Activated naive CD4-positive, alpha-beta T cell treated with anti-CD3 and anti-CD28 coated beads, Interleukin-2, amount 50 U/mL, for 16 hours (primary cell): ENCODE measurements around the gene RTF2.

Source experiments
- DNase-seq: peaks from one replicate; pipeline ENCODE4 v3.0.0-alpha.2; 2020

RTF2 gene, protein sequence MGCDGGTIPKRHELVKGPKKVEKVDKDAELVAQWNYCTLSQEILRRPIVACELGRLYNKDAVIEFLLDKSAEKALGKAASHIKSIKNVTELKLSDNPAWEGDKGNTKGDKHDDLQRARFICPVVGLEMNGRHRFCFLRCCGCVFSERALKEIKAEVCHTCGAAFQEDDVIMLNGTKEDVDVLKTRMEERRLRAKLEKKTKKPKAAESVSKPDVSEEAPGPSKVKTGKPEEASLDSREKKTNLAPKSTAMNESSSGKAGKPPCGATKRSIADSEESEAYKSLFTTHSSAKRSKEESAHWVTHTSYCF

DNA sequence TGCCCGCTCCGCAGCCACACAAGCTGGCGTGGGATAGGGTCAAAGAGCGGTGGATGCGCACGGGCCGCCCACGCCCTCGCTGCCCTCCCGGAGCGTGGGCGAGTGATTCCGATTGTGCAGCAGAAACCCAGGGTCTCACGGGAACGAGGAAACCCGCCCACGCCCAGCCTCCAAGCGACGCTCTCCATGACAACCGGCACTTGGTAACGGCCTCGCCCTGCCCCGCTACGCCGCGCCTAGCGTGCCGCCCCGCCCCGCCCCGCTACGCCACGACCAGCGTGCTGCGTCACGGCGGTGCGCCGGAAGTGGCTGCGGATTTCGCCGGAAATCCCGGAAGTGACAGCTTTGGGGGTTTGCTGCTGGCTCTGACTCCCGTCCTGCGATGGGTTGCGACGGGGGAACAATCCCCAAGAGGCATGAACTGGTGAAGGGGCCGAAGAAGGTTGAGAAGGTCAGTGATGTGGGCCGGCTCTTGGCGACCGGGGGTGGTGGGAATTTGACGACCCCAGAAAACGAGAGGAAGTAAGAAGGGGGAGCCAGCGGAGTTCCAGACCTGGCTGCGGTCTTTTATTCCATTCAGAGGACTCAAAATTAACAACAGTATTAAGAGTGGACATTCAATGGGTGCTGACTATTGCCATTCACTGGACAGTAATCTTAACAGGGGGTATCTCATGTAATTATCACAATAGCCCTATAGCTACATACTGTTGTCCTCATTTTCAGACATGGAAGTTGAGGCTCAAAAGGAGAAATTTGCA lies at the start of gene RTF2:
RTF2 (plus strand) TSS at position 312 of the 761 bp plus-strand sequence; CDS start at position 383, 71 bp downstream.
- DNase-seq: peak; percentile 96

DNA sequence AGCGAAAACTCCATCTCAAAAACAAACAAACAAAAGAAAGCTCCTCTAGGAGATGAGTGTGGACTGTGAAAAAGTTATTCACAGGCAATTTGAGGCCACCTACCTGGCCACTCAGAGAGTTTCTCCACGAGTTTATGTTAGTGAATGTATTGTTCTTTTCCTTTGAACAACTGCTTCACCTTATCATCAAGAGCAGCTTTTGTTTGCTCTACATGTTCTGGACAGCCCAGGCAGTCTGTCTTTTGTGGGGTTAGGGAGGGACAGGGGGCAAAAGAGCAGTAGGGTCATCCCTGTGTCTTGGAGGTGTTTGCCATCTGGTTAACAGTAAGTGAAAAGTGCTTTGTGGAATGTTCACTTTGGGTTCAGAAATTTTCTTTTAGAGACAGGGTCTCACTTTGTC lies 48.4 kb upstream of the RTF2 start:
- no peak for DNase-seq

DNA sequence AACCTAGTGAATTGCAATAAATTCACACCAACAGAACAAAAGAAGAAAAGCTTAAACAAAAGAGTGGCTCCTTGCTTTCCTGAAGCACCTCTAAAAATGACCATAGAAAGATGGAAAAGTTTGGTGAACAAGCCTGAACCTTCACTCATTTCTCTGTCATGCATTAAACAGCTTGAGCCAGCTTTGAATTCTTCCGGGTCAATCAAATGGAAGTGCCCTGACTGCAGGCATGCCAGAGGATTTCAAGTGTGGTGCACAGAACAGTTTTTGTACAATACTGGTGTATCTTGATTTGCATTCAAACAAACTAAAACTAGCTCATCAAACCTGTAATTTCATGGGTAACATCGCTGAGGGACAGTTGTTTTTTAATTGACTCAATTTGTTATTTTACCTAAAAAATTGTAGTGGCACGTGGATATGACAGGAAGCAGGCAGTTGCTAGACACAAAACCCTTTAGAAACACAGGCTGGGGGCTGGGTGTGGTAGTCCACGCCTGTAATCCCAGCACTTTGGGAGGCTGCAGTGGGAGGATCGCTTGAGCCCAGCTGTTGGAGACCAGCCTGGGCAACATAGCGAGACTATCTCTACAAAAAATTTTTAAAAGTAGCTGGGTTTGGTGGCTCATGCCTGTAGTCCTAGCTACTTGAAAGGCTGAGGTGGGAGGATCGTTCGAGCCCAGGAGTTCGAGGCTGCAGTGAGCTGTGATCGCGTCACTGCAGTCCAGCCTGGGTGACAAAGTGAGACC lies 47.3 kb upstream of the RTF2 start:
- no peak for DNase-seq

DNA sequence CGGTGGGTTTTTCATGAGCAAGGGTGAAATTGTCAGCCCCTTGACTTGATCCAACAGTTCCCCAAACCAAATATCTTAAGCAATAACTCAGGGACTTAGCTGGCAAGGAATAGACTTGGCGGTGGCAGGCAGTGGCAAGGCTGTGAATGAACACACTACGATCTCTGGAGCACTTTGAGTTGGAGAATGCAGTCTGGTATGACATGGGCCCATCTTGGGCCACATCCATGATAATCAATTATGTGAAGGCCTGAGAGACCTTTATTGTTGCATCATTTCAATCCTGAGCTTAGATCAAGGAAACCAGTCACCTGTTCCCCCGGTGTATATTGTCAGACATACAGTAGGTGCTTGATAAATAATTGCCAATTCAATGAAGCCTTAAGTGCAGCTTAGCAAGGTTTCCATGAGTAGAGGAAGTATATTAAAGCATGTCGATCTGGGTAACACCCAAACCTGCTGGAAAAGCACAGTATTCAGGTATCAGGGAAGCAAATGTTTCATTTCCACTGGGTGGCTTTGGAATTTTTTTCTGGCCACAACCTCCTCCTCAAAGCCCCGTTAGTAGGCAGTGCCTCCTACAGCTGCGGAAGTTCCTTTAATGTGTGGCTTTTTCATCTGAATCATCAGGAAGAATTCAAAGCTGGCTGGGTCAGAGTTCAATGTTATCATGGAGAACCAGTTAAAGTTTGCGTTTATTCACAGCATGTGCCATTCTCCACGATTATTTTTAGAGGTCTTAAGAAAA lies 46.2 kb upstream of the RTF2 start:
- DNase-seq: no peak

DNA sequence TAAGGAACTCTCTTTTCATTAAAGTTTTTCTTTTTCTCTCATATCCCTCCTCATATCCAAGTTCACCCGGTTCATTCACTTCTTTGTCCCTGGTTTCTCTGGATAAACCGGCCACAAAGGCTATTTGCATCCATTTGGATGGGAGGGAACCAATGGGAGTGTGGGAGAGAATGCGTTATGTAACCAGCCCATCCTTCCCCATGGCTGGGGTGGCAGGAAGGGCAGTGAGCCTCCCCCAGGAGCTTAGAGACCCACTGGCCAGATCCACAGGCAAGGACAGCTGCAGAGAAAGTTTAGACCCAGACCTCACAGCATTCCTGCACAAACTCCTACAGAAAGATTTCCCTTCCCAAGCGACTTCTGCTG lies 45.6 kb upstream of the RTF2 start:
- no peak for DNase-seq

DNA sequence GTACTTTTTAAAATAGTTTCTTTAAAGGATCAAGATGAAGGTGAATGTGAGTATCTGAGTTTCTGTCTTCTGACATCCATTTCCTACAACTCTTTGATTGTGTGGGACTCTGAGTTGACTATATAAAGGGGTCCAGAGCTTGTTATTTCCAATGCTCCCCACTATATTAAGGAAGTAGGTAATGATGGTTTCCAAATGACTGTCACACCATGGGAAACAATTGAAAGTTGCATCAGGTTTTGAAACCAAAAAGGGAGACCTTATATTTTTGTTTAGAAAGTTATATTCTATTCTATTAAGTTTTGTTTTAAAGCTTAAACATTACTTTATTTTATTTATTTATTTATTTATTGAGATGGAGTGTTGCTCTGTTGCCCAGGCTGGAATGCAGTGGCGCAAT lies 45.2 kb upstream of the RTF2 start:
- no peak for DNase-seq

DNA sequence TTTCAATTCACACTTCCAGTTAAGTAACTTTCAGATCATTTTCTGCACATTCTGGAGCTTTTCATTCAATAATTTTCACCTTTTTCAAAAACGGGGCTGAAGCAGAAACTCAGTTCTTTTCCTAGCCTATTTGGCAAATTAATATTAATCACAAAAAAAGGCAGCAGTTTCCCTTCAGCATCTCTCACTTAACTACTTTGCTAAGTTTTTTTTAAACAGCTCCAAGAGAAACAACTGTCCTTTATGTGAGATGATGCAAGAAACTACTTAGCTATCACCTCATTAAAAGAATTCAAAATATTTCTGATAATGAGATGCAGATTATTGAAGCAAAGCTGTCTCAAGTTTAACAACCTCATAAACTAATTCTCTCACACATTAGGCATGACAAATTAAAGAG lies 44.5 kb upstream of the RTF2 start:
- no peak for DNase-seq

DNA sequence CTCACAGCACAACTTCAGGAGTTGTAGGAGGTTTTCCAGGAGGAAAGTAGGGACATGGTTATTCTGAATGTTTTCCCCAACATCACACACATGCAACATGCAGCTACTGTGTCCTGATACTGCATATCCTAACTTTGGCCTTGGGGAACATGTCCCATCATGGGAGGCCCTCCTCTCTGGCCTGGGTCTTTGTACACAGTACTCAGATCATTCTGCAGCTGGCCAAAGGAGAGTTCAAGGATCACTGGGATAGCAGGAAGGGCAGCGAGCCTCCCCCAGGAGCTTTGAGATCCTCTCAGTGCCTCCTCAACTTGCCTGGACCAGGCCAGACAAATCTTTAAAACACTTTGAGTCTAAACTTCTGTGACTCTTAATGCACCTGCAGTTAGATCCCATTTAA lies 43.5 kb upstream of the RTF2 start:
- DNase-seq: no peak

DNA sequence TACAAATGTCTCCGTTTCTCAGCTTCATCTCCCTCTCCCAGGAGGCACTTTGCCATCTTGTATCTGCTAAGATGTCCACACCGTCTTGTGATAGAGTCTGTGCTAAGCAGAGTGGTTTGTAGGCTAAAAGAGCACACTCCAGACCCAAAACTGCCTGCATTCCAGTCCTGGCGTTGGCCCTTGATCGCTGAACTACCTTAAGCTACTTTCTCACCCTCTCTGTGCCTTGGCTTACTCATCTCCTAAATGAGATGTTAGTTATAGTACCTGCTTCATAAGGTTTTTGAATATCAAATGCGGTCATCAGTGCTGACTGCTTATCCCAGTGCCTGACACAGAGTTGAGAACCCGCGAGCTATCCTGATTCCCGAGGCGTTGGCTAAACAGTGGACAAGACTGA lies 42.4 kb upstream of the RTF2 start:
- DNase-seq: no peak

DNA sequence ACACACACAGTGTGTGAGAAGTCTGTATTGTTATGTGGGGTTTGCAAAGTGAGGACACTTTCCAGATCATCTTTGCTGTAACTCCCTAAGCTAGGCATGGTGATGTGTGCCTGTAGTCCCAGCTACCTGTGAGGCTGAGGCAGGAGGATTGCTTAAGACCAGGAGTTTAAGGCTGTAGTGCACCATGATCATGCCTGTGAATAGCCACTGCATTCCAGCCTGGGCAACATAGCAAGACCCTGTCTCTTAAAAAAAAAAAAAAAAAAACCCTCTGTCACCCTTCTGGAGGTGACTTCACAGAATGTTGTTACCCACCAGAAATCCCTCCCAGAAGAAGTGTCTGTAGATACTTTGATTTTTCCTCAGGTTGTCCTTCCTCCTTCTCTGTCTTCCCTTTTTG lies 41.5 kb upstream of the RTF2 start:
- DNase-seq: no peak

DNA sequence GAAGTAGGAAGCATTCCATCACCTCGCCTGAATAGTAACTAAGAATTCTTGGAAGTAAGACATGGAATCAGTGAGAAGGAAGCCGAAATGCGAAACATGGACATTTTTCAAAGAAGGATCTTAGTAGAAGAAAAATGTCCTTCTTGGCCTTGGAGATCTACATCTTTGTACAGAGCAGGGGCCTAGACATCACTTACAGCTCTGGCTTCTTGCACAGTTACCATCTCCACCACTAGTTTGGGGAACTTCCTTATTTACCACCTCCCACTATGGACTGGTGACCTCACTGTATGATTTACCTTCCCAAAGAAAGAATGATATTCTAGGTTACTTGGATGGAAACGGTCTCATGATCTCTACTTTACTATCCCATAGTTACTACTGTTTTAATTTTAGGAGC lies 40.6 kb upstream of the RTF2 start:
- no peak for DNase-seq

DNA sequence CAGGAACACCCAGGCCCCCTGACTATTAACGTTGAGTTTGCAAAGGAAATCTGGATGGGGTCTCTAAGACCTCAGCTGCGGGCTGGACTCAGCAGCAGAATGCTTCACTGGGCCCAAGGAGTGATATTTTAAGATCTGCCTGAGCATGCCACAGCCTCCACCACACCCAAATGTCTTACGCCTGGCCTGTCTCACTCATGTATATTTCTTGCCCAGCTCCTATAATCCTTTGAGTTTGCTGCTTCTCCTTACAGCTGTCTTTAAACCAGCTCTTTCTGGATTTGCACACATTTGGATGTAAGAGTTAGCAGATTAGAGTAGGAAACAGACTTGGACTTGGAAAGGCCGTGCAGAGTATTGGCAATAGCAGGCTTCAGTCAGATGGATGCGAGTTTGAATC lies 40.0 kb upstream of the RTF2 start:
- DNase-seq: no peak

DNA sequence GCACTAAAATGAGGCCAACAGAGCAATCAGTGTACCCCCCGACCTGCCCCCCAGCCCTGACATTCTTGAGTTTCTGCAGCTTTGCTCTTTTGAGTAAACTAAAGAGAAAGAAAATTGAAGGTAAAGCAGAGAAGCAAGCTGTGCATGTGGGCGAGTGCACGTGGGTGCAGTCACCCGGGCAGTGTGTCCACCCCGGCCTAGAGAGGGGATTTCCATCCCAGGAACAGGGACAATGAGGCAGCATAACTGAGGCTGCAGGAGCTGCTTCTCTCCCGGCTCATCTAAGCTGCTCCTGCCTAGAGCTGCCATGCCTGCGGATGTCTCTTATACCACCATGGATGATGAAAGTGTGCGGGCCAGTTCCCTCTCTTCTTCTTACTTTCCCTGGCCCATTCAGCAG lies 39.5 kb upstream of the RTF2 start:
- no peak for DNase-seq

DNA sequence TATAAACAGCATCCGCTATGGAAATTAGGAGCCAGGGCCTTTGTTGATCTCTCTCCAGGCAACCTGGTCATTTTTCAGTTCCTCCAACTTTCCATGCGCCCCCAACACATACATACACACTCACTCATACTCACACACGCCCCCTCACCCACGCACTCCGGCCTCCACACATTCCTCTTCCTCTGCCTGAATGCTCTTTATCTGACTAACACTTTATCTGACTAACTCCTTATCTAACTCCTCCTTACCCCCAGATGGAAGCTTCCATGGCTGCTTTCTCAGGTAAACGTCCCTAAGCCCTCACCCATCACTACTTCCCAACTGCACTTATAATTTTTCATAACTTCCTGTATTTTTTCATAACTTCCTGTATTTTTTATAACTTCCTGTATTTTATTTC lies 38.9 kb upstream of the RTF2 start:
- peak; percentile 59 for DNase-seq

DNA sequence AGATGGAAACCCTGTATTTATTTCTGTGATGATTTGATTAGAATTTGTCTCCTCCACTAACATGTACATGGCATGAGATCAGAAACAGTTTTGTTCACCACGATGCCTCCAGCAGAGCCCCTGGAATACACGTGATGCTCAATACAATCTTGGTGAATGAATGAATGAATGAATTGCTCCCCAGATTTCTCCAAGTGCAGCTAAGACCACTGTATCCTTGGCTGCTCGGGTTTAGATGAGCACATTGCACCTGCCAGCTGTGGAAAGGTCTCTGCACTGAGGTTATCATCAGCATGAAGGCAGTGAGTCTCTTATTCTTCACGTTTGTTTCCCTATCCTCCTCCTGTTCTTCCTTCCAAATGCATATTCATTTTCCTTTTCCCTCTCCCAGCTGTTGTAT lies 38.5 kb upstream of the RTF2 start:
- DNase-seq: no peak

DNA sequence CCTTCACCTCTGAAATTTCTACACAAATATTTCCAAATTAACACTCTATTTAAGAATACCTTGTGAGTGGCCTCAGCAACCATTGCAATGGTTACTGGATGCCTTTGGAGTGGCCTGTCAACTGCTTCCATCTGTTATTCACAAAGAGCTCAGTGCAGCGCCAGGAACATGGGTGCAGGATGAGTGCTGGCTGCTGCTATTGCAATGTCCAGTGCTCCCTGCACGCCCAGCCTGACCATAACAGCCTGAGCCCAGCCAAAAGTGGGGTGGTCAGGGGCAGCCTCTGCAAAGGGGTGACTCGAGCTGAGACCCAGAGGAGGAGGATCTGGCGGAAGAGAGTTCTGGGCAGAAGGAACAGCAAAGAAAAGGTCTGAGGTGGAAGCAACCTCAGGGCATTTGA lies 38.0 kb upstream of the RTF2 start:
- no peak for DNase-seq

DNA sequence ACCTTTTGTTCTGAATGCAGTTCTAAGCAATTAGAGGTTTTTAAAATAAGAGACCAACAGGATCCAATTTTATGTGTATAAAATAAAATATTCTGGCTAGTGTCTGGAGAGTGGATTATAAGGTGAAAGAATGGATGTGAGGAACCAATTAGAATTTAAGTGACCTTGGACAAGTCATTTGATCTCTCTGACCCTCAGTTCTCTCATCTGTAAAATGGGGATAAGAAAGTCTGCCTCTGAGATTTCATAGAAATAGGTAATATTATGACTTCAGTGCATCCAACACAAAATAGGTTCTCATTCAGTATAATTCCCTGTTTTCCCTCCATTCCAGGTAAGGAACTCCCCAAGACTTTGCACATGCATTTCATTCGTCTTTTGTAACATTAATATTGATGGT lies 37.5 kb upstream of the RTF2 start:
- no peak for DNase-seq

DNA sequence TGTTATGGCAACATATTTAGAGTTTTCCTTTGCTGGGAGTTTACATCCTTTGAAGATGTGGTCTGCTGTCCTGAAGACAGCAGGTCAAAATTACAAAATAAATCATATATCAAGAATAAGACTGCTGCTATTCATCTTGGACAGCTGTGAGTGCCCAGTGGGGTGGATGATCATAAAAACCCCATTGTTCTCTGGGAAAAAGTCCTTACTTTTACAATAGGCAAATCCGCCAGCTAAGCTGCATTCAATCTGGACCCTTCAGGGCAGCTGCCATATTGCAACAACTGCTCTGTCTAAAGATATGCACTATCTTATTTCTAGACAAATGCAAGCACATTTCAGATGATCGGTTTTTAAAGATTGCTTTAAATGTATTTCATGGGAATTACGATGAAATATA lies 37.0 kb upstream of the RTF2 start:
- DNase-seq: no peak

DNA sequence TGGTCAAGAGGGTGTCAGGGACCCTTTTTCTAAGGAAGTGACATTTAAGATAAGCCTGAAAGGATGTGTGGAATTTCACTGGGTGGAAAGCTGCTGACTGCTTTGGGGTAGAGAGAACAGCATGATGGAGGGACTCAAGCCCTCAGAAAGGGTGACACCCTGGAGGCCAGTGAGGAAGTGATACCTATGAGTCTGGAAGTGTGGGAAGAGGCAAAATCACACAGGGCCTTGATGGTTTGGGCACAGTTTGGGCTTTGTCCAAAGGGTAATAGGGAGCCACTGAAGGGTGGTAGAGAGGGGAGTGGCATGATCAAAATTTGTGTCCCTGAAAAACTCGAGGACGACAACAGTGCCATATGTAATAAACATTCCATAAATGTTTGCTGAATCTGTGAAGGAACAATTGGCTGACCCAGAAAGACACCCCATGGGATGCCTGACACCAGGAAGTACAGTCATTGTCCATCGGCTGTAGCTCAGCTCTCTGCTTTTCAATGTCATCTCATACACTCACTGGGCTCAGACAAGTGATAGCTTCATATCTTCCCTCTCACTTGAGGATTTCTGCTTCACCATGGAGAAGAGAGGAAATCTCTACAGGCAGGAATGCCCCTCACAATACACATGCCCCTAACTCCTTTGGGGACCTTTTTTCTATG lies 35.1 kb upstream of the RTF2 start:
- no peak for DNase-seq

DNA sequence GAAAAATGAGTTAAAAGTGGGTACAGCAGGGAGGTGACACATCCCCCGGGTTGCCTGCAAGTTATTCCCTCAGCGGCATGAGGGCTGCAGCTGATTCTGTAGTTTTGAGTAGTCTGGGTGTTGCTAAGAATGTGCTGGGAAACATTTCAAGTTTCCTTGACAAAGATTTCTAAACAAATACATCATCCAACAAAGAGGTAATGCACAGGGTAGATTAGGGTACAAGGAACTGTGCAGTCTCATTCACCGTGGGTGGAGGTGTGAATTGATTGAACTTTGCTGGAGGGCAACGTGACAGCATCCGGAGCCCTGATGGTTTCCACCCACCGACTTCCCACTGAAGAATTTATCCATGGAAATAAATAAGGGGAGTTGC lies 34.6 kb upstream of the RTF2 start:
- DNase-seq: no peak

DNA sequence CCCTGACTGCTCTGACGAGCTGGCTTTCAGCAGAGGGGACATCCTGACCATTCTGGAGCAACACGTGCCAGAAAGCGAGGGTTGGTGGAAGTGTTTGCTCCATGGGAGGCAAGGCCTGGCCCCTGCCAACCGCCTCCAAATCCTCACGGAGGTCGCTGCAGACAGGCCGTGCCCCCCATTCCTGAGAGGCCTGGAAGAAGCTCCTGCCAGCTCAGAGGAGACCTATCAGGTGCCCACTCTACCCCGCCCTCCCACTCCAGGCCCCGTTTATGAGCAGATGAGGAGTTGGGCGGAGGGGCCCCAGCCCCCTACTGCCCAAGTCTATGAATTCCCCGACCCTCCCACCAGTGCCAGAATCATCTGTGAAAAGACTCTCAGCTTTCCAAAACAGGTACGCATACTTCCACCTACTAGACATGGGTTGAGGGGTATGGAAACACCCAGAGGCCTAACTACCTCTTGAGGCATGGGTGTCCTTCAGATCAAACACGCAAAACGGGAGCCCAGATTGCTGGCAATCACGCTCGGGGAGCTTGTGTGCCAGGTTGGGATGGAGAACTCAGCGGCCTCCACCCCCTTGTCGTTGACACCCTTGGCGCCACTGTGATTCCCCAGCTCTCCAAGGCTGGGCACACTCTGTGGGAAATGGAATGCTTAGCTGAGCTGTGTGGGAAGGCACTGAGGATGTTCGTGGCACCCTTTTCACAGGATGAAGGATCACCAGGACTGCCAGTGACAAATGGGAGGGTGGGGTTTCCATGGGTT lies 31.0 kb upstream of the RTF2 start:
- DNase-seq: no peak

DNA sequence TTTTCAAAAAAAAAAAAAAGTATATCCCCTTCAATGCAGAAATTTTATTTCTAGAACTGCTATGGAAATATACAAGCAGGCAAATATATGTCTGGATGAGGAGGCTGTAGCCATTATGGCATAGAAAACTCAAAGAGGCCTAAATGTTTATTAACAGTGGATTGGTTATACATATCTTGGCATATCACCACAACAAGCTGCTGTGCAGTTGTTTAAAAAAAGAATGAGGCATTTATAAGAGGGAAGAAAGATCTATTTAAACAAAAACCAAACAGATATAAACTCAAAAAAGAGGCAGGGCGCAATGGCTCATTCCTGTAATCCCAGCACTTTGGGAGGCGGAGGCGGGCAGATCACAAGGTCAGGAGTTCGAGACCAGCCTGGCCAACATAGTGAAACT lies 30.1 kb upstream of the RTF2 start:
- DNase-seq: no peak
